ENCODE data around the gene XYLT1.

DNA sequence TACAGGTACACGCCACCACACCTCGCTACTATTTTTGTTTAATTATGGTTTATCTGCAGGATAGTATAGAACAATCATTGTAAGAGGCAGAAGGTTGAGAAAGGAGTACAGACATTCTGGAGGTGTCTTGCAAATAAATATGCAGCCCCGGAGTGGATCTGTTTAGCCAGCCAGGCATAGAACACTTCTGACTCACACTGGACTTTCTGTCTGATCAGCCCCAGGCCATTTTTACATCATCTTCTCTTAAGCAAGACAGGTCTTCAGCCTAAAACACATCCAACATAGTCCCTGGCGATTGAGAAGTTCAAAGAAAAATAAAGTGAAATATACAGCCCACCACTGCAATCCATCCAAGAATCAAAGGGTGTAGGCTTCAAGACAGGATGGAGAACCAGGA, 81.4 kb downstream of the XYLT1 start:
- TF ChIP-seq POLR2AphosphoS5 (IDR thresholded peaks at IDR 0.05; ENCODE audit: low read depth, low read length) (no peak), POU2F2 (IDR thresholded peaks at IDR 0.05; ENCODE audit: low read depth, low read length) (no peak), POLR2A (IDR thresholded peaks at IDR 0.05; ENCODE audit: low read depth, low read length) (no peak)
